ENCODE results near the gene PRDM15.

DNA sequence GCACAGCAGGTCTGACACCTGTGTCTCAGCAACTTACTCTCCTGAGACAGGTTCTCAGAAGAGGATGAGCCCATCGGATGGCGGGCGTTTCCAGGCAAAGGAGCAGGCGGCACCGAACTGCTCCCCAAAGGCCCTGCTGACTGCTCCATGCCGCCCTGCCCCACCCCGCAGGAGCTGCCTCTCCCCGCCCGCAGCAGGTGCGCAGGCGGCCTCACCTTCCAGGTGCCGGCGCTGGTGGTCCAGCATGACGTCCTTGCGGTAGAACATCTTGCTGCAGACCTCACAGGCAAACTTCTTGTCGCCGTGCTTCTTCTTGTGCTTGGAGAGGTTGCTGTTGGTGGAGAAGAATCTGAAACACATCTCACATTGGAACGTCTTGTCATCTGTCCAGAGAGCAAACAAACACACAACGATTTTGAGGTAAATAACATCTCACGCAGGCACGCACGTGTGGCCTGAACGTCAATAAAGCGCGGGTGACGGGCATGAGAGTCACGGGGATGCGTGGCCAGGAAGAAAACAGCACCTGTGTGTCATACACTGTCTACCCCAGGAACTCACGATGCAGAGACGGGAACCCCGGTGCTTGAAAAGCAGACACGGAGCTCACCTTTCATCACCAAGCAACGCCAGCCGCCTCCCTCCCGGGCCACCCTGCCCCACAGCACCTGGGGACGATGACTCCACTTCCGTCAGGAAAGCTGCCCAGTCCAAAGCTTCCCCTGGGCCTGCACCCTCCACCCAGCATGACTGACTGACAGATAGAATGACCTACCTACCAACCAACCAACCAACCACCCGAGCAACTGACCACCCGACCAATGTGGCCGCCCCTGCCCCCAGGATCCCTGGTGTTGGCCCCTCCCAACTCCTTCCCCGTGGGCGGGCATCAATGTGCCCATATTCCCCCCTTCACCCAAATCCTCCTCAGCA is 50.9 kb downstream of the PRDM15 start:
- TF ChIP-seq, protein P1, sequence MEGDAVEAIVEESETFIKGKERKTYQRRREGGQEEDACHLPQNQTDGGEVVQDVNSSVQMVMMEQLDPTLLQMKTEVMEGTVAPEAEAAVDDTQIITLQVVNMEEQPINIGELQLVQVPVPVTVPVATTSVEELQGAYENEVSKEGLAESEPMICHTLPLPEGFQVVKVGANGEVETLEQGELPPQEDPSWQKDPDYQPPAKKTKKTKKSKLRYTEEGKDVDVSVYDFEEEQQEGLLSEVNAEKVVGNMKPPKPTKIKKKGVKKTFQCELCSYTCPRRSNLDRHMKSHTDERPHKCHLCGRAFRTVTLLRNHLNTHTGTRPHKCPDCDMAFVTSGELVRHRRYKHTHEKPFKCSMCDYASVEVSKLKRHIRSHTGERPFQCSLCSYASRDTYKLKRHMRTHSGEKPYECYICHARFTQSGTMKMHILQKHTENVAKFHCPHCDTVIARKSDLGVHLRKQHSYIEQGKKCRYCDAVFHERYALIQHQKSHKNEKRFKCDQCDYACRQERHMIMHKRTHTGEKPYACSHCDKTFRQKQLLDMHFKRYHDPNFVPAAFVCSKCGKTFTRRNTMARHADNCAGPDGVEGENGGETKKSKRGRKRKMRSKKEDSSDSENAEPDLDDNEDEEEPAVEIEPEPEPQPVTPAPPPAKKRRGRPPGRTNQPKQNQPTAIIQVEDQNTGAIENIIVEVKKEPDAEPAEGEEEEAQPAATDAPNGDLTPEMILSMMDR (IDR thresholded peaks at IDR 0.05; ENCODE audit: low read depth, low read length), result no peak
- TF ChIP-seq EZH2phosphoT487 (IDR thresholded peaks at IDR 0.05; ENCODE audit: low read depth), result no peak

All from OCI-LY3 (cell line).